PC-9 (cell line): ENCODE results near the gene PRDM15. TPM values are rescaled to one million over a fixed set of nuclear protein-coding genes. Genes with fewer than 3 reads are reported as not detected.

Experiments used
- BruUV-seq: library from RNA; stranded (reverse); fragments of 400-500 nt; replicated peaks from 2 replicates; lab custom pipeline; 2021; lab: Mats Ljungman, UMichigan
- CTCF ChIA-PET: fragments of 300-600 bp; sonication (Branson Sonifier 250); formaldehyde crosslinking; loops from one replicate; lab custom pipeline; 2022; ENCODE audit warnings: antibody characterized with exemption; lab: Charles Lee
- POLR2A ChIA-PET: fragments of 300-600 bp; sonication (Branson Sonifier 250); formaldehyde crosslinking; loops from one replicate; lab custom pipeline; 2022; ENCODE audit warnings: antibody characterized with exemption; ENCODE audit not compliant: unreplicated experiment; lab: Charles Lee
- DNase-seq, 2 experiments: peaks; one replicate each; pipeline versions ENCODE4 v3.0.0 to v3.0.0-alpha.2; 2015 to 2022; ENCODE audit warnings: mixed read lengths in 1 of 2
- H2AFZ ChIP-seq: fragments of 200-600 bp; sonication (generic); 2 replicates; pipeline ENCODE4 v1.8.1; 2017; ENCODE audit warnings: antibody characterized with exemption
- H3F3A ChIP-seq: fragments of 200-600 bp; sonication (generic); 2 replicates; pipeline ENCODE4 v1.8.1; 2017; ENCODE audit warnings: antibody characterized with exemption, mild to moderate bottlenecking, low read depth; ENCODE audit not compliant: insufficient read depth
- H3K27ac ChIP-seq: fragments of 200-600 bp; sonication (generic); 2 replicates; pipeline ENCODE4 v1.6.1; 2016; ENCODE audit warnings: mixed run types
- H3K27me3 ChIP-seq: fragments of 200-600 bp; sonication (generic); 2 replicates; pipeline ENCODE4 v1.6.1; 2016; ENCODE audit warnings: low read depth, mixed run types; ENCODE audit not compliant: insufficient read depth
- H3K36me3 ChIP-seq: fragments of 200-600 bp; sonication (generic); 2 replicates; pipeline ENCODE4 v1.6.1; 2016; ENCODE audit warnings: low read depth, mixed run types
- H3K4me1 ChIP-seq: fragments of 200-600 bp; sonication (generic); replicated peaks from 2 replicates; pipeline ENCODE4 v1.6.1; 2016; ENCODE audit warnings: mixed run types; ENCODE audit not compliant: insufficient read depth
- H3K4me2 ChIP-seq: fragments of 200-600 bp; sonication (generic); 2 replicates; pipeline ENCODE4 v1.6.1; 2017; ENCODE audit warnings: mixed run types
- H3K4me3 ChIP-seq: fragments of 200-600 bp; sonication (generic); 2 replicates; pipeline ENCODE4 v1.6.1; 2016; ENCODE audit warnings: mixed run types
- H3K79me2 ChIP-seq: fragments of 200-600 bp; sonication (generic); 2 replicates; pipeline ENCODE4 v1.6.1; 2017; ENCODE audit warnings: low read depth, mixed run types
- H3K9me2 ChIP-seq: fragments of 200-600 bp; sonication (generic); 2 replicates; pipeline ENCODE4 v1.8.1; 2017; ENCODE audit warnings: mild to moderate bottlenecking; ENCODE audit not compliant: insufficient read depth
- H3K9me3 ChIP-seq: fragments of 200-600 bp; sonication (generic); 2 replicates; pipeline ENCODE4 v1.8.1; 2016; ENCODE audit warnings: low read depth; ENCODE audit not compliant: insufficient read depth
- H4K20me1 ChIP-seq: fragments of 200-600 bp; sonication (generic); 2 replicates; pipeline ENCODE4 v1.8.1; 2017; ENCODE audit not compliant: insufficient read depth
- CTCF ChIP-seq: fragments of 200-600 bp; sonication (generic); conservative IDR thresholded peaks from 2 replicates; pipeline ENCODE4 v1.6.1; 2017; ENCODE audit warnings: mixed run types, antibody characterized with exemption, mild to moderate bottlenecking, moderate library complexity
- EZH2 ChIP-seq: fragments of 200-600 bp; sonication (generic); IDR thresholded peaks from 2 replicates; pipeline ENCODE4 v1.8.0; 2017; ENCODE audit warnings: antibody characterized with exemption, low read depth
- intact Hi-C: fragments of 100-400 bp; cut with micrococcal nuclease; formaldehyde crosslinking; loops from one replicate; pipeline ENCODE4 v1.10.0; 2022; ENCODE audit not compliant: unreplicated experiment
- total RNA-seq: library from RNA; stranded (reverse); gene quantifications from 2 replicates; pipeline ENCODE4 v1.2.3, GENCODE V29; 2021

Gene PRDM15
- total RNA-seq, 1 experiment from 2014 or later: 8.8 TPM

GRCh38 chr21:41762753-41763152 is 116.4 kb downstream of the PRDM15 start:
- intact Hi-C loops: no loop called here
- no peak for DNase-seq
- BruUV-seq: no TSS peak
- no peaks in the 10 kb centered on the region for H3K27me3 ChIP-seq
- H4K20me1 ChIP-seq: peaks cover 80% of the 10 kb centered on the region
- no peaks in the 10 kb centered on the region for H3K9me2 ChIP-seq
- H3K4me3 ChIP-seq: peak overlapping the region; percentile 100
- H3K27ac ChIP-seq: peak overlapping the region; percentile 99
- H3F3A ChIP-seq: peaks cover 78% of the 10 kb centered on the region
- peaks cover 55% of the 10 kb centered on the region for H3K36me3 ChIP-seq
- H3K4me2 ChIP-seq: peak overlapping the region; percentile 96
- H3K79me2 ChIP-seq: peaks cover 97% of the 10 kb centered on the region
- H2AFZ ChIP-seq: no peak overlapping the region
- ChIA-PET POLR2A (no interaction called here), CTCF (interaction anchor here (0.6 kb wide), 1 partner anchor 150 kb away, joined by 3 read pairs; no protein-coding TSS in a partner anchor)
- no peaks in the 10 kb centered on the region for H3K9me3 ChIP-seq
- TF ChIP-seq CTCF: no peak
- H3K4me1 ChIP-seq: peaks cover 32% of the 10 kb centered on the region

DNA sequence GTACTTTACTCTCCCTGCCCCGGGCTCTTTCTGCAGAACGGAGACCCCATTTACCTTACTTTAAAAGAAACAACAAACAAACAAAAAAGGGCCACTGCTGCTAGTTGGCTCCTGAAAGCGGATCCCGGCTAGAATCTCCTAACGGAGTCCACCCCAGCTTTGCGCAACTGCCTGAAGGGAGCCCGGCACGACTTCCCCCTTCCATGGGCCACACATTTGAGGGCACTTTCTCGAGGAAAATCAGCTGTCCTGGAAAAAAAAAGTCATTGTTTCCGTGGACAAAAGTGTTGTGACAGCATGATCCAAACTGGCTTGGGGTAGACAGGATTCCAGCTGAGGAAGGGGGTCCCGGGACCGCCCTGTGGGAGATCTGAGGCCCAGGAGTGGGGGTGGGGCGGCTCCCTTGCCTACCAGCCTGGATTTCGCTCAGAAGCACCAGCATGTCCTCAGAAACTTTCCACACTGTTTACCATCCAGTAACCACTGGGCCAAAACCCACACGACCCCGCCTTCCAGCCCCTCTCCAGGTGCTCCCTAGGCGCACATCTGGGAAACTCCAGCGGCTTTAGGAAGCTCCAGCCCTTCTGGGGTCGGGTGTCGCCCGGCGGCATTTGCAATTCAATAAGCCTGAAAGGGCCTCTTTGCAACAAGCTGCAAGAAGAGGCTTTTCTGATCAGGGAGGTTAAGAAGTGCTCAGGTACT is 117.1 kb downstream of the PRDM15 start:
- peak overlapping the region; percentile 100 for H3K4me3 ChIP-seq
- no peak overlapping the region for H2AFZ ChIP-seq
- BruUV-seq: no TSS peak
- peak overlapping the region; percentile 99 for H3K27ac ChIP-seq
- no peaks in the 10 kb centered on the region for H3K9me2 ChIP-seq
- H3K4me2 ChIP-seq: peak overlapping the region; percentile 96
- ChIA-PET CTCF (interaction anchor here (0.6 kb wide), 1 partner anchor 150 kb away, joined by 4 read pairs; no protein-coding TSS in a partner anchor), POLR2A (interaction anchor here (0.6 to 1.2 kb wide), 5 partner anchors 46 to 165 kb away, joined by 3 to 12 read pairs (median 5); no protein-coding TSS in a partner anchor)
- peak in 1 of 2 experiments; percentile 40 for DNase-seq
- no peaks in the 10 kb centered on the region for H3K9me3 ChIP-seq
- peaks cover 55% of the 10 kb centered on the region for H3K36me3 ChIP-seq
- peaks cover 80% of the 10 kb centered on the region for H4K20me1 ChIP-seq
- H3K4me1 ChIP-seq: peaks cover 38% of the 10 kb centered on the region
- intact Hi-C loops: loop anchor here (1.0 to 2.0 kb wide), 3 partner anchors 47 to 132 kb away; no protein-coding TSS in a partner anchor
- H3K27me3 ChIP-seq: no peaks in the 10 kb centered on the region
- TF ChIP-seq EZH2 (no peak), CTCF (no peak)
- peaks cover 77% of the 10 kb centered on the region for H3F3A ChIP-seq
- peaks cover 97% of the 10 kb centered on the region for H3K79me2 ChIP-seq

DNA sequence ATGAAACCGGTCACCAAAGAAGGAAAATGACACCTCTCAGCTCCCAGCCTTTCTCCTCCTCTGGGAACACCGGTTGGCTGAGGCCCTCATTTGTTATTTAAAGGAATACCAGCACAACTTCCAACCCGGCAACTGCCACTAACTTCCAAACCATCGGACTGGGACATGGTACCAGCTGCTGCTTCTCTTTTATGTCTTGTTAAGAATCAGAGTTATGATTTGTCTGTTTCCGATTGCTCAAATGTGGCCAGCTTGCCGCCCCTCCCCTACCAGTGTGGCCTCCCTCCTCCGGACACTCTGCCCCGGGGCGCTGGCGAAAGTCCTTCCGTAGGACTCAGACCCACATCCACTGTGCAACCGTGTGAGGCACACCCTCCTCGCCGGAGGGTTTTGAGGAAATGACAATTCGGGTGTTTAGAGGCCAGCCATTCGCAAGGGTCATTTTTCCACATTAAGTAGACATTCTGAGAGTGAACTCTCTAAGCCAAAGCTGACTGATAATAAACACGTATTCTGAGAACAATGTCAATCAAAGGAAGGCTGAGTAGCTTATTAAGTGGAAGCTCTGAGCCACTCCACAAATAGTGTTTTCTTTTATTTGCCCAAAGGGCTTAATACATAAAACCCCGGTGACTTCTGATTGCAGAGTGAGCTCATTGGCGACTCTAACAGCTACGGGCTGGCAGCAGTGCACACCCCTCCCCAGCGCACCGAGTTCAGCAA is 117.8 kb downstream of the PRDM15 start:
- H4K20me1 ChIP-seq: peaks cover 82% of the 10 kb centered on the region
- H3K27me3 ChIP-seq: no peaks in the 10 kb centered on the region
- no peaks in the 10 kb centered on the region for H3K9me3 ChIP-seq
- peak overlapping the region; percentile 99 for H3K27ac ChIP-seq
- DNase-seq: peak; percentile 87 to 91
- peaks cover 99% of the 10 kb centered on the region for H3K79me2 ChIP-seq
- H3K36me3 ChIP-seq: peaks cover 55% of the 10 kb centered on the region
- no peak overlapping the region for H2AFZ ChIP-seq
- BruUV-seq: no TSS peak
- TF ChIP-seq CTCF (no peak), EZH2 (no peak)
- H3K9me2 ChIP-seq: no peaks in the 10 kb centered on the region
- H3K4me2 ChIP-seq: peak overlapping the region; percentile 96
- CTCF ChIA-PET: interaction anchor here (0.5 to 1.0 kb wide), 3 partner anchors 16 to 149 kb away, joined by 3 to 7 read pairs (median 4); no protein-coding TSS in a partner anchor
- peaks cover 83% of the 10 kb centered on the region for H3F3A ChIP-seq
- POLR2A ChIA-PET: interaction anchor here (0.5 to 1.2 kb wide), 9 partner anchors 10 to 265 kb away, joined by 3 to 12 read pairs (median 4); no protein-coding TSS in a partner anchor
- H3K4me3 ChIP-seq: peak overlapping the region; percentile 100
- intact Hi-C loops: loop anchor here (1.0 to 2.0 kb wide), 3 partner anchors 47 to 131 kb away; no protein-coding TSS in a partner anchor
- H3K4me1 ChIP-seq: peaks cover 45% of the 10 kb centered on the region
